ENCODE measurements around the gene PTP4A1.

The PTP4A1 gene

GRCh38 chr6:63558278-63558677 is 14.0 kb upstream of the PTP4A1 start:
- Histone ChIP-seq H3K9ac (ENCODE audit: low read depth, low read length) (no peak overlapping the region), H3K9me3 (ENCODE audit: control insufficient read depth, insufficient read depth, low read length) (no peaks in the 10 kb centered on the region), H3K4me3 (ENCODE audit: low read depth, low read length) (no peak overlapping the region), H3K27me3 (ENCODE audit: control insufficient read depth, insufficient read depth, low read length) (no peaks in the 10 kb centered on the region), H3K36me3 (ENCODE audit: control insufficient read depth, insufficient read depth, low read length) (no peaks in the 10 kb centered on the region), H3K4me1 (ENCODE audit: control insufficient read depth, insufficient read depth, low read length) (no peaks in the 10 kb centered on the region)

- Histone ChIP-seq H3K36me3 (ENCODE audit: control insufficient read depth, insufficient read depth, low read length) (no peaks in the 10 kb centered on the region), H3K4me1 (ENCODE audit: control insufficient read depth, insufficient read depth, low read length) (peaks cover under 1% of the 10 kb centered on the region), H3K9me3 (ENCODE audit: control insufficient read depth, insufficient read depth, low read length) (no peaks in the 10 kb centered on the region), H3K9ac (ENCODE audit: low read depth, low read length) (no peak overlapping the region), H3K4me3 (ENCODE audit: low read depth, low read length) (no peak overlapping the region), H3K27me3 (ENCODE audit: control insufficient read depth, insufficient read depth, low read length) (no peaks in the 10 kb centered on the region)
Measured at GRCh38 chr6:63560801-63561287, 11.4 kb upstream of the PTP4A1 start.

- Histone ChIP-seq H3K4me1 (ENCODE audit: control insufficient read depth, insufficient read depth, low read length) (peaks cover 3% of the 10 kb centered on the region), H3K9ac (ENCODE audit: low read depth, low read length) (no peak overlapping the region), H3K27me3 (ENCODE audit: control insufficient read depth, insufficient read depth, low read length) (no peaks in the 10 kb centered on the region), H3K36me3 (ENCODE audit: control insufficient read depth, insufficient read depth, low read length) (no peaks in the 10 kb centered on the region), H3K9me3 (ENCODE audit: control insufficient read depth, insufficient read depth, low read length) (no peaks in the 10 kb centered on the region), H3K4me3 (ENCODE audit: low read depth, low read length) (no peak overlapping the region)
Measured at GRCh38 chr6:63561288-63561687, 11.0 kb upstream of the PTP4A1 start.

- Histone ChIP-seq H3K9me3 (ENCODE audit: control insufficient read depth, insufficient read depth, low read length) (no peaks in the 10 kb centered on the region), H3K36me3 (ENCODE audit: control insufficient read depth, insufficient read depth, low read length) (no peaks in the 10 kb centered on the region), H3K9ac (ENCODE audit: low read depth, low read length) (no peak overlapping the region), H3K4me3 (ENCODE audit: low read depth, low read length) (no peak overlapping the region), H3K27me3 (ENCODE audit: control insufficient read depth, insufficient read depth, low read length) (no peaks in the 10 kb centered on the region), H3K4me1 (ENCODE audit: control insufficient read depth, insufficient read depth, low read length) (peaks cover 3% of the 10 kb centered on the region)
Measured at GRCh38 chr6:63563235-63563634, 9.0 kb upstream of the PTP4A1 start.

- Histone ChIP-seq H3K9me3 (ENCODE audit: control insufficient read depth, insufficient read depth, low read length) (no peaks in the 10 kb centered on the region), H3K36me3 (ENCODE audit: control insufficient read depth, insufficient read depth, low read length) (no peaks in the 10 kb centered on the region), H3K27me3 (ENCODE audit: control insufficient read depth, insufficient read depth, low read length) (no peaks in the 10 kb centered on the region), H3K9ac (ENCODE audit: low read depth, low read length) (no peak overlapping the region), H3K4me3 (ENCODE audit: low read depth, low read length) (no peak overlapping the region), H3K4me1 (ENCODE audit: control insufficient read depth, insufficient read depth, low read length) (peaks cover 3% of the 10 kb centered on the region)
Measured at GRCh38 chr6:63565058-63565726, 7.1 kb upstream of the PTP4A1 start.

- Histone ChIP-seq H3K27me3 (ENCODE audit: control insufficient read depth, insufficient read depth, low read length) (no peaks in the 10 kb centered on the region), H3K9me3 (ENCODE audit: control insufficient read depth, insufficient read depth, low read length) (no peaks in the 10 kb centered on the region), H3K4me3 (ENCODE audit: low read depth, low read length) (no peak overlapping the region), H3K36me3 (ENCODE audit: control insufficient read depth, insufficient read depth, low read length) (no peaks in the 10 kb centered on the region), H3K9ac (ENCODE audit: low read depth, low read length) (no peak overlapping the region), H3K4me1 (ENCODE audit: control insufficient read depth, insufficient read depth, low read length) (peaks cover 3% of the 10 kb centered on the region)
Measured at GRCh38 chr6:63565727-63566596, 6.3 kb upstream of the PTP4A1 start.

- H3K4me3 ChIP-seq (ENCODE audit: low read depth, low read length): no peak overlapping the region
- no peaks in the 10 kb centered on the region for H3K9me3 ChIP-seq (ENCODE audit: control insufficient read depth, insufficient read depth, low read length)
- no peaks in the 10 kb centered on the region for H3K27me3 ChIP-seq (ENCODE audit: control insufficient read depth, insufficient read depth, low read length)
- no peaks in the 10 kb centered on the region for H3K36me3 ChIP-seq (ENCODE audit: control insufficient read depth, insufficient read depth, low read length)
- H3K9ac ChIP-seq (ENCODE audit: low read depth, low read length): no peak overlapping the region
- peaks cover 3% of the 10 kb centered on the region for H3K4me1 ChIP-seq (ENCODE audit: control insufficient read depth, insufficient read depth, low read length)
Measured at GRCh38 chr6:63567966-63568365, 4.3 kb upstream of the PTP4A1 start.

- H3K4me3 ChIP-seq (ENCODE audit: low read depth, low read length): peak overlapping the region; percentile 75
- H3K9me3 ChIP-seq (ENCODE audit: control insufficient read depth, insufficient read depth, low read length): no peaks in the 10 kb centered on the region
- peak overlapping the region; percentile 81 for H3K9ac ChIP-seq (ENCODE audit: low read depth, low read length)
- H3K36me3 ChIP-seq (ENCODE audit: control insufficient read depth, insufficient read depth, low read length): peaks cover 4% of the 10 kb centered on the region
- H3K27me3 ChIP-seq (ENCODE audit: control insufficient read depth, insufficient read depth, low read length): no peaks in the 10 kb centered on the region
- H3K4me1 ChIP-seq (ENCODE audit: control insufficient read depth, insufficient read depth, low read length): peaks cover 6% of the 10 kb centered on the region
Measured at GRCh38 chr6:63571361-63572043, 778 bp upstream of the PTP4A1 start.

GRCh38 chr6:63572747-63573075 is 431 bp downstream of the PTP4A1 start:
- H3K27me3 ChIP-seq (ENCODE audit: control insufficient read depth, insufficient read depth, low read length): no peaks in the 10 kb centered on the region
- peak overlapping the region; percentile 84 for H3K9ac ChIP-seq (ENCODE audit: low read depth, low read length)
- peaks cover 10% of the 10 kb centered on the region for H3K36me3 ChIP-seq (ENCODE audit: control insufficient read depth, insufficient read depth, low read length)
- H3K4me1 ChIP-seq (ENCODE audit: control insufficient read depth, insufficient read depth, low read length): peaks cover 6% of the 10 kb centered on the region
- H3K9me3 ChIP-seq (ENCODE audit: control insufficient read depth, insufficient read depth, low read length): no peaks in the 10 kb centered on the region
- H3K4me3 ChIP-seq (ENCODE audit: low read depth, low read length): peak overlapping the region; percentile 89

- Histone ChIP-seq H3K36me3 (ENCODE audit: control insufficient read depth, insufficient read depth, low read length) (peaks cover 10% of the 10 kb centered on the region), H3K9ac (ENCODE audit: low read depth, low read length) (peak overlapping the region; percentile 87), H3K4me1 (ENCODE audit: control insufficient read depth, insufficient read depth, low read length) (peaks cover 6% of the 10 kb centered on the region), H3K27me3 (ENCODE audit: control insufficient read depth, insufficient read depth, low read length) (no peaks in the 10 kb centered on the region), H3K9me3 (ENCODE audit: control insufficient read depth, insufficient read depth, low read length) (no peaks in the 10 kb centered on the region), H3K4me3 (ENCODE audit: low read depth, low read length) (peak overlapping the region; percentile 89)
Measured at GRCh38 chr6:63573076-63573898, 1.0 kb downstream of the PTP4A1 start.

GRCh38 chr6:63573899-63574553 is 1.7 kb downstream of the PTP4A1 start:
- Histone ChIP-seq H3K4me3 (ENCODE audit: low read depth, low read length) (peak overlapping the region; percentile 89), H3K36me3 (ENCODE audit: control insufficient read depth, insufficient read depth, low read length) (peaks cover 11% of the 10 kb centered on the region), H3K9me3 (ENCODE audit: control insufficient read depth, insufficient read depth, low read length) (no peaks in the 10 kb centered on the region), H3K9ac (ENCODE audit: low read depth, low read length) (peak overlapping the region; percentile 87), H3K27me3 (ENCODE audit: control insufficient read depth, insufficient read depth, low read length) (no peaks in the 10 kb centered on the region), H3K4me1 (ENCODE audit: control insufficient read depth, insufficient read depth, low read length) (peaks cover 6% of the 10 kb centered on the region)

Data from iPS-15b (cell line).